ENCODE results near the gene VPS18. TPM values are rescaled to one million over a fixed set of nuclear protein-coding genes. Genes with fewer than 3 reads are reported as not detected.

VPS18 gene
- total RNA-seq, 1 experiment from 2014 or later: 16.9 TPM

DNA sequence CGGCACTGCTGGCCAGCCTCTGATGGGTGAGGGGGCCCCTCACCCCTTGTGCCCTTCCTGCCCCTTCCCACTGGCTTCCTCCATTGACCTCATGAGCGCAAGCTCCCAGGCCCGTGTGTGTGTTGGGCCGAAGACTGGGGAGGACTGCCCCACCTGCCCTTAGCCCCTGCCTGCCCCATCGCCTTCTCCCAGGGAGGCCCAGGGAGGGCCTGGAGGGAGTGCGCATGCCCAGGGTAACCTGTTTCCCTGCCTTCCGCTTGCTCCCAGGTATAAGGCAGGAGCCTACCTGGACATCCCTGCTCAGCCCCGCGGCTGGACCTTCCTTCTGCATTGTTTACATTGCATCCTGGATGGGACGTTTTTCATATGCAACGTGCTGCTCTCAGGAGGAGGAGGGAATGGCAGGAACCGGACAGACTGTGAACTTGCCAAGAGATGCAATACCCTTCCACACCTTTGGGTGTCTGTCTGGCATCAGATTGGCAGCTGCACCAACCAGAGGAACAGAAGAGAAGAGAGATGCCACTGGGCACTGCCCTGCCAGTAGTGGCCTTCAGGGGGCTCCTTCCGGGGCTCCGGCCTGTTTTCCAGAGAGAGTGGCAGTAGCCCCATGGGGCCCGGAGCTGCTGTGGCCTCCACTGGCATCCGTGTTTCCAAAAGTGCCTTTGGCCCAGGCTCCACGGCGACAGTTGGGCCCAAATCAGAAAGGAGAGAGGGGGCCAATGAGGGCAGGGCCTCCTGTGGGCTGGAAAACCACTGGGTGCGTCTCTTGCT, 43.7 kb downstream of the VPS18 start:
- Histone ChIP-seq H3K27me3 (ENCODE audit: insufficient read depth, low read length) (no peaks in the 10 kb centered on the region), H3K27ac (ENCODE audit: low read depth, low read length) (peak overlapping the region; percentile 23; the same call in 1 of the 2 replicates), H3K4me1 (ENCODE audit: control insufficient read depth in 1 of 2, insufficient read depth in 2 of 2, low read length in 2 of 2) (peaks cover 17 to 18% of the 10 kb centered on the region in 2 experiments; a peak in 3 of 4 replicates), H3K4me2 (ENCODE audit: low read length) (no peak overlapping the region), H2AFZ (ENCODE audit: low read depth, low read length, poor library complexity, severe bottlenecking) (no peak overlapping the region), H3K9me2 (ENCODE audit: insufficient read depth) (no peaks in the 10 kb centered on the region), H3K9ac (ENCODE audit: low read length) (no peak overlapping the region), H3K9me3 (ENCODE audit: control insufficient read depth in 1 of 2, insufficient read depth in 1 of 2, low read depth in 1 of 2, low read length in 2 of 2) (no peaks in the 10 kb centered on the region), H3K4me3 (replicated peaks in 1 of 2; ENCODE audit: low read depth in 1 of 2, low read length in 2 of 2) (no peak overlapping the region), H4K20me1 (ENCODE audit: insufficient read depth) (no peaks in the 10 kb centered on the region), H3K36me3 (ENCODE audit: control insufficient read depth in 1 of 2, insufficient read depth in 2 of 2, low read length in 2 of 2) (no peaks in the 10 kb centered on the region), H3K79me2 (ENCODE audit: insufficient read depth, low read length) (no peaks in the 10 kb centered on the region)
- CTCF ChIA-PET: interaction anchor here (0.6 to 2.3 kb wide), 4 partner anchors 7 to 391 kb away, joined by 3 to 16 read pairs (median 6); partner anchors contain the start of gene CHAC1
- DNase-seq (ENCODE audit: low read depth, low spot score) (peak; percentile 64), ATAC-seq (peak; percentile 67)
- TF ChIP-seq, protein P1, sequence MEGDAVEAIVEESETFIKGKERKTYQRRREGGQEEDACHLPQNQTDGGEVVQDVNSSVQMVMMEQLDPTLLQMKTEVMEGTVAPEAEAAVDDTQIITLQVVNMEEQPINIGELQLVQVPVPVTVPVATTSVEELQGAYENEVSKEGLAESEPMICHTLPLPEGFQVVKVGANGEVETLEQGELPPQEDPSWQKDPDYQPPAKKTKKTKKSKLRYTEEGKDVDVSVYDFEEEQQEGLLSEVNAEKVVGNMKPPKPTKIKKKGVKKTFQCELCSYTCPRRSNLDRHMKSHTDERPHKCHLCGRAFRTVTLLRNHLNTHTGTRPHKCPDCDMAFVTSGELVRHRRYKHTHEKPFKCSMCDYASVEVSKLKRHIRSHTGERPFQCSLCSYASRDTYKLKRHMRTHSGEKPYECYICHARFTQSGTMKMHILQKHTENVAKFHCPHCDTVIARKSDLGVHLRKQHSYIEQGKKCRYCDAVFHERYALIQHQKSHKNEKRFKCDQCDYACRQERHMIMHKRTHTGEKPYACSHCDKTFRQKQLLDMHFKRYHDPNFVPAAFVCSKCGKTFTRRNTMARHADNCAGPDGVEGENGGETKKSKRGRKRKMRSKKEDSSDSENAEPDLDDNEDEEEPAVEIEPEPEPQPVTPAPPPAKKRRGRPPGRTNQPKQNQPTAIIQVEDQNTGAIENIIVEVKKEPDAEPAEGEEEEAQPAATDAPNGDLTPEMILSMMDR (IDR thresholded peaks at IDR 0.05 in 2 of 3, conservative IDR thresholded peaks at IDR 0.05 in 1 of 3; ENCODE audit: borderline replicate concordance in 1 of 3, insufficient read depth in 1 of 3, low read depth in 2 of 3, low read length in 2 of 3): peak; percentile 66 to 94 (median 69)
- TF ChIP-seq RAD21 (IDR thresholded peaks at IDR 0.05; ENCODE audit: low read depth) (peak; percentile 81), ZNF274 (IDR thresholded peaks at IDR 0.05; ENCODE audit: low read depth, low read length) (no peak)
- RAD21 ChIA-PET (ENCODE audit: low non-redundant PET in 1 of 2, low total read pairs in 2 of 2, uncharacterized antibody in 2 of 2, unreplicated experiment in 2 of 2): no interaction called here
- POLR2A ChIA-PET: interaction anchor here (1.8 to 5.7 kb wide), 2 partner anchors 8 to 15 kb away, joined by 8 to 39 read pairs; partner anchors contain the start of genes CHAC1 and DLL4
- no TSS peak for BruUV-seq (replicated peaks)
- intact Hi-C loops (cut with micrococcal nuclease): loop anchor here (10.0 kb wide), 1 partner anchor 247 kb away; no protein-coding TSS in a partner anchor

DNA sequence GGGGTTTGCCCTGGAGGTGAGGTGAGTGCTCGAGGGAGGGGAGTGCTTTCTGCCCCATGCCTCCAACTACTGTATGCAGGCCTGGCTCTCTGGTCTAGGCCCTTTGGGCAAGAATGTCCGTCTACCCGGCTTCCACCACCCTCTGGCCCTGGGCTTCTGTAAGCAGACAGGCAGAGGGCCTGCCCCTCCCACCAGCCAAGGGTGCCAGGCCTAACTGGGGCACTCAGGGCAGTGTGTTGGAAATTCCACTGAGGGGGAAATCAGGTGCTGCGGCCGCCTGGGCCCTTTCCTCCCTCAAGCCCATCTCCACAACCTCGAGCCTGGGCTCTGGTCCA, 44.3 kb downstream of the VPS18 start:
- Histone ChIP-seq H3K4me1 (ENCODE audit: control insufficient read depth in 1 of 2, insufficient read depth in 2 of 2, low read length in 2 of 2) (peaks cover 17 to 18% of the 10 kb centered on the region in 2 experiments; a peak in 3 of 4 replicates), H3K4me2 (ENCODE audit: low read length) (no peak overlapping the region), H3K9ac (ENCODE audit: low read length) (no peak overlapping the region), H3K9me3 (ENCODE audit: control insufficient read depth in 1 of 2, insufficient read depth in 1 of 2, low read depth in 1 of 2, low read length in 2 of 2) (no peaks in the 10 kb centered on the region), H3K27ac (ENCODE audit: low read depth, low read length) (peak overlapping the region; percentile 23; the same call in 1 of the 2 replicates), H2AFZ (ENCODE audit: low read depth, low read length, poor library complexity, severe bottlenecking) (no peak overlapping the region), H3K79me2 (ENCODE audit: insufficient read depth, low read length) (no peaks in the 10 kb centered on the region), H3K4me3 (replicated peaks in 1 of 2; ENCODE audit: low read depth in 1 of 2, low read length in 2 of 2) (no peak overlapping the region), H3K36me3 (ENCODE audit: control insufficient read depth in 1 of 2, insufficient read depth in 2 of 2, low read length in 2 of 2) (no peaks in the 10 kb centered on the region), H4K20me1 (ENCODE audit: insufficient read depth) (no peaks in the 10 kb centered on the region), H3K27me3 (ENCODE audit: insufficient read depth, low read length) (no peaks in the 10 kb centered on the region), H3K9me2 (ENCODE audit: insufficient read depth) (no peaks in the 10 kb centered on the region)
- no TSS peak for BruUV-seq (replicated peaks)
- TF ChIP-seq EZH2 (IDR thresholded peaks at IDR 0.05) (no peak), POLR2A (IDR thresholded peaks at IDR 0.05; ENCODE audit: borderline replicate concordance, extremely low read depth, insufficient read depth, insufficient read length) (no peak), SP1 (IDR thresholded peaks at IDR 0.05; ENCODE audit: low read depth) (no peak), SIN3A (IDR thresholded peaks at IDR 0.05; ENCODE audit: low read depth) (no peak), CEBPB (IDR thresholded peaks at IDR 0.05; ENCODE audit: low read depth) (no peak), EZH2phosphoT487 (IDR thresholded peaks at IDR 0.05; ENCODE audit: borderline replicate concordance) (no peak), ZFX (IDR thresholded peaks at IDR 0.05) (no peak), EGR1 (IDR thresholded peaks at IDR 0.05; ENCODE audit: low read depth) (no peak), RAD21 (IDR thresholded peaks at IDR 0.05; ENCODE audit: low read depth) (no peak)
- ChIA-PET CTCF (interaction anchor here (0.6 to 2.3 kb wide), 4 partner anchors 7 to 390 kb away, joined by 3 to 16 read pairs (median 6); partner anchors contain the start of gene CHAC1), RAD21 (ENCODE audit: low non-redundant PET in 1 of 2, low total read pairs in 2 of 2, uncharacterized antibody in 2 of 2, unreplicated experiment in 2 of 2) (no interaction called here), POLR2A (interaction anchor here (1.8 to 5.7 kb wide), 2 partner anchors 9 to 15 kb away, joined by 8 to 39 read pairs; partner anchors contain the start of genes CHAC1 and DLL4)
- no peak for DNase-seq (ENCODE audit: low read depth, low spot score)
- no peak for ATAC-seq
- intact Hi-C loops (cut with micrococcal nuclease): loop anchor here (10.0 kb wide), 1 partner anchor 246 kb away; no protein-coding TSS in a partner anchor

Data from HCT116 (cell line).